ENCODE results near the gene CNN2.

CNN2 gene

DNA sequence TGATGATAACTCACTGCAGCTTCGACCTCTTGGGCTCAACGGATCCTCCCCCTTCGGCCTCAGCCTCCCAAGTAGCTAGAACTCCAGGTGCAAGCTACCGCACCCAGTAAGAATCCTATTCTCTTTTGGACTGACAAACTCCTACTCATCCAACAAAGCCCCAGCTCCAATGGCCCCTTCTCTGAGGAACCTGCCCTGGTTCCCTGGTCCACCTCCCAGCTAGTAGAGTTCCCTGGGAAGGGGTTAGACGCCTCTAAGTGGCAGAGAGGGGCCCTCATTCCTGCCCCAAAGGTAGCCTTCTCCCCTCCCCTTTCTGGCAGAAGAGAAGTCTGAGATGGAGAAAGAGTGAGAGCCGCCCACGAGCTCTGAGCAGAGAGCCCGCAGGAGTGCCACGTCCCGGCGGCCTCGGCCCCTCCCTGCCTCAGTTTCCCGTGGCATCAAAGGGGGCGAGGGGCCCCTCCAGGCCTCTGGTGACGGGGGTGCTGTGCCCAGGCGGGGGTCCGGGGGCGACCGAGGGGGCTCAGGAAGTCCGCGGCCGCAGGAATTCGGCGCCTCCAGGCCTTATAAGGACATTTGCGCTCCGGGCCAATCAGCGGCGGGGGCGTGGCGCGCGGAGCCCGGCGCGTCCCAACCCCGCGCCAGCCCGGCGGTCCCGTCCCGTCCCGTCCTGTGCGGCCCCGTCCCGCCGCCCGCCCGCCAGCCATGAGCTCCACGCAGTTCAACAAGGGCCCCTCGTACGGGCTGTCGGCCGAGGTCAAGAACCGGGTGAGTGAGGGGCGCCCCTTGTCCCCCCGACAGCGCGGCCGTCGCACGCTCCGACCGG, at the start of gene CNN2:
TSS of gene CNN2 (plus strand) at position 649 of the 823 bp plus-strand sequence. CDS start at position 703, 54 bp downstream.
- peak; percentile 65 to 67 for DNase-seq

DNA sequence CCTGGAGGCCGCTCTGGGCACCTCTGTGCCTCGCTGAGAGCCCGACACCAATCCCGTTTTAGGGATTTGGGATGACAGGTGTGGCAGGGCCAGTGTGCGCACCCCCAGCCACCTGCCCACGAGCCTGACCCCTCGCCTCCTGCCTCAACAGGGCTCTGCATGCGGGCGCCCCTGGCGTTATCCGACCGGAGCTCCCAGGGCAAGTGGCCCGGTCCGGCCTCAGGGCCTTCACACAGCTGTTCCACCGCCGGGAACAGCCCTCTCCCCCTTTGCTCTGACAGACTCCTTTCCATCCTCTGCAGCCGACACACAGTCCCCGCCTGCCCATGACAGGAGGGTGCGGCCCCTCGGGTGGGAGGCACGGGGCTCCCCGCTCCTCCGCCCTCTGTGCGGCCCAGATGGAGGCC, 49.3 kb upstream of the CNN2 start:
- no peak for DNase-seq

DNA sequence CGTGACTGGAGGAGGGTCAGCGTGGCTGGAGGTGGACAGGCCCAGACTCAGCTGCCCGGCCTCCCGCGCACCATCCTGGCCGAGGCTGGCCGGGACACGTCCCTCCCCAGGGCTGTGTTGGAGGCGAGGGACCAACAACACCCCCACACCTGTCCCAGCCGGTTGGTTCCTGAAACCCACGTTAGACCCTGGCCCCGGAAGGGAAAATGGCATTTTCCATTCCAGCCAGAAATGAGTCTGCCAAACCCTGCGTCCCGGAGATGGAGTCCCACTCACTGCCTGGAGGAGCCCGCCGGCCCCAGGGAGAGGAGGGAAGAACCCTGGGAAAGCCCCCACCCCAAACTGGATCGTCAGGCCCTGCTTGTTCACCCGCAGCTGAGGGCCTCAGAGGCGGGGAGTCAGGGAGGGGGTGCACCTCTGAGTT, 47.1 kb upstream of the CNN2 start:
- DNase-seq, result no peak

DNA sequence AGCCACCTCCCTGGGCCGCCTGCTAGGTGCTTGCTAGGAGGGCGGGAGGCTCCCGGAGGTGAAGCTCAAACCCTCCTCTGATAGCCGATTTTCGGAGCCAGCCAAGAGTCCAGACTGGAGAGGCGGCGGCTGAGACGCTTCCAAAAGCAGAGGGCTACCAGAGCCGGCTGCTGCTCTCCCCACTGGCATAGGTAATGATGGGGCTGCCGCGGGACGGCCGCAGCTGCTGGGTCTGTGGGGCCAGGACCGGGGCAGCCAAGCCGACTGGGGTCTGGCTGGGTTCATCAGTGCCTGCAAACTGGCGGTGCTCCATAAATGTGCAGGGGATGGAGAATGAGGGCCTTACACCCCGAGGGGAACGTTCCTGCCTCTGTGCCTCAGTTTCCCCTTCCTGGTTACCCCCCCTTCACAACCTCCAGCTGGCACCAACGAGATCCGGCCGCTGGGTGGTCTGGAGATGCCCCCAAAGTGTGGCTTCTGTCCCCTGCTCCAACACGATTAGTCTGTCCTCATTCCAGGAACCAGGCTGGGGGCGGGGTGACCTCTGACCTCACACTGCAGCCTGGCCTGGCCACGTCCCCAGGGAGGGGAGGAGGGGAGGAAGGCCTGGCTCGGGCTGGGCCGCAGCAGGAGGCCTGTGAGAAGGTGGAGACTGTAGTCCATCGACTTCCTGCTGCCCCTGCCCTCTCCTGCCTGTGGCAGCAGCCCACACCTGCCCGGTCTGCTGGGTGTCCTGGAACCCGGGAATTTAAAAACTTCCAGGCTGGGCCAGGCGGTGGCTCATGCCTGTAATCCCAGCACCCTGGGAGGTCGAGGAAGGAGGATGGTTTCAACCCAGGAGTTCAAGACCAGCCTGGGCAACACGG, 46.0 kb upstream of the CNN2 start:
- no peak for DNase-seq

DNA sequence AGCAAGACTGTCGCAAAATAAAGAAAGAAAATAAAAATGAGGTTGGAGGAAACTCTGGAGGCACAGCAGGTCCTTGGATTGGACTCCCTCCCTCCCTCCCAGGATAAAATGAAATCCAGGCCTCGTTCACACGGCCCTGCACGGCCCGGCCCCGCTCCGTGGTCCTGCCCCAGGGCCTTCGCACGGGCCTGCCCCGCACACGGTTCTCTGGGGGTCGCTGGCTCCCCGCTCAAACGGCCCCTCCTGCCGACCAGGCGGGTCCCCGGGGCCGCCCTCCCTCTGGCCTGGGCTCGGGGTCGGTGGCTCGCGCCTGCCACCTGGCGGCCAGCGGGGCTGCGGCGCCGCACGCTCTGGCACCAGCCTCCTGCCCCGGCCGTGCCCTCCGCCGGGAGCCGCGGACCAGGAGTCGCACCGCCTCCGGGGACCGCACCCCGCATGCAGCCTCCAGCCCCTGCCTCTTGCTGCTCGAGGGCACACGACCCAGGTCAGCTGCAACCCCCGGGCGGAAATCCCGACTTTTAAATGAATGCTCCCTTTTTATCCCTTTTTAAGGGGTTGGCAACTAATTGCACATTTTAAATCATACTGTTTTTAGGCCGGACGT, 43.7 kb upstream of the CNN2 start:
- DNase-seq, result peak; percentile 74 to 87

DNA sequence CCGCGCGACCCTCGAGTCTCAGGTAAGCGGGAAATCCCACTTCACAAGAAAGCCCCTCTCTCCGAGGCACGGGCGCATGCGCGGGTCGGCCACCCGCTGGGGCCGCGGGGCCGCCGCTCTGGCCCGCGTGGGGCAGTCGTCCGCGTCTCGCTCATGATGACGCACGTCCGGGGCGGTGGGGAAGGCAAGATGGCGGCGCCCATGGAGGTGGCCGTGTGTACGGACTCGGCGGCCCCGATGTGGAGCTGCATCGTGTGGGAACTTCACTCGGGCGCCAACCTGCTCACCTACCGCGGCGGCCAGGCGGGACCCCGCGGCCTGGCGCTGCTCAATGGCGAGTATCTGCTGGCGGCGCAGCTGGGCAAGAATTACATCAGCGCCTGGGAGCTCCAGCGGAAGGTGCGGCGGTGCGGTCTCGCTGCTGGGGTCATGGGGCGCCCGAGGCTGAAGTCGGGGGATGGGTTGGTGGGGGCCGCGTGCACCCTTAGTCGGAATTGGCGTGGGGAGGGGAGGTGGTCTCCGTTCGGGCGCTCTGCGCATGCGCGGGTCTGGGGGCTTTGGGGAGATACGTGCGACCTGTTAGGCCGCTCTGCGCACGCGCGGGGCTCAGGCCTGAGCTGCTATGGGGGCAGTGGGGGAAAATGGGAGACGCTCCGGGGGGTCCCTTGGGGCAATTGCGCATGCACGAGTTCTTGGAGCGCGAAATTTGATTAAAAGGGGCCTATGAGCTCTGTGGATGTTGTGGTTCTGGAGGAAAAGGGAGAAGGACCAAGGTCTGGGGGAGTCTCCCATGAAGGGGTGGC, 42.0 kb upstream of the CNN2 start, which contains the start of gene WDR18:
TSS of gene WDR18 (plus strand) at position 181 of the 803 bp plus-strand sequence. CDS start at position 190, 9 bp downstream.
- DNase-seq, result peak; percentile 86 to 88

DNA sequence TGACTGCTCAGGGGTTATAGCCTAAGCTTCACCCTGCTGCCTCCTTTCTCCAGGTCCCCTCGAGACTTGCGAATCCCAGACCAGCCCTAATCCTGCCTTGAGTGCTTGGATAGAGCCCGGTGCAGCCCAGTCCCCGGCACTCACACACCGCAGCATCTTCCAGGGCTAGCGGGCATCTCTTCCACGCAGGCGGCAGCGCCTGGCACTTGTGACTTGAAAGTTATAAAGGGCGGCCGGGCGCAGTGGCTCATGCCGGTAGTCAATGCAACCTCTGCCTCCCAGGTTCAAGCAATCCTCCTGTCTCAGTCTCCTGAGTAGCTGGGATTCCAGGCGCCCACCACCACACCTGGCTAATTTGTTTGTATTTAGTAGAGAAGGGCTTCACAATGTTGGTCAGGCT, 40.3 kb upstream of the CNN2 start:
- DNase-seq, result no peak

DNA sequence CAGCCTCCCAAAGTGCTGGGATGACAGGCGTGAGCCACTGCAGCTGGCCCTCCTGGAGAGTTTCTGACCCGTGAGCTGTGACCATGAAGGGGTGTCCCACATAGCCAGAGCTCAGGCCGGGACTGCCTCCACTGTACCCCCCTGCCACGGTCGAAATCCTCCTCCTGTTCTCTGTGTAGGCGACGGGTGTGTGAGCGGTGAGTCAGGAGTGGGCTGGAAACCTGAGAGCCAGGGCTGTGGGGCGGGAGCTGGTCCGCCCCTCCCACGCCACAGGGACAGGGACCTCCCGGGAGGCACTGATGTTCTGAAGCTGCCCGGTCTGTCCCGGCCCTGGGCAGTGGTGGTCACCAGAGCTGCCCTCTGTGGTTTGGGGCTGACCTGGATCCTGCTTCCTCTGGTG, 38.3 kb upstream of the CNN2 start:
- DNase-seq, result no peak

DNA sequence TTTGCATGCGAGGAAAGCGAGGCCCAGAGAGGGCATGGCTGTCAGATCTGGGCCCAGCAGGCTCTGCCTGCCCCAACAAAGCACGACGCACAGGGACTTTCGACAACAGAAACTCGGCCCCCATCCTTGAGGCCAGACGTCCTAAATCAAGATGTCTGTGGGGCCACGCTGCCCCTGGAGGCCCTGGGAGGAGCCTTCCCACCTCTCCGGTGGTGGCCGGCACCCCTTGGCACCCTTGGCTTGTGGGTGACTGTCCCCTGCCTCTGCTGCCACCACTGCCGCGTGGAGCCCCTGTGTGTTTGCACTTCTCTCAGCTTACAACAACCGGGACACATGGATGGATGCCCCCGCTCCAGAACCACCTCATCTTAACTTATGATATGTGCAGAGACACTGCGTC, 37.9 kb upstream of the CNN2 start:
- DNase-seq, result no peak

DNA sequence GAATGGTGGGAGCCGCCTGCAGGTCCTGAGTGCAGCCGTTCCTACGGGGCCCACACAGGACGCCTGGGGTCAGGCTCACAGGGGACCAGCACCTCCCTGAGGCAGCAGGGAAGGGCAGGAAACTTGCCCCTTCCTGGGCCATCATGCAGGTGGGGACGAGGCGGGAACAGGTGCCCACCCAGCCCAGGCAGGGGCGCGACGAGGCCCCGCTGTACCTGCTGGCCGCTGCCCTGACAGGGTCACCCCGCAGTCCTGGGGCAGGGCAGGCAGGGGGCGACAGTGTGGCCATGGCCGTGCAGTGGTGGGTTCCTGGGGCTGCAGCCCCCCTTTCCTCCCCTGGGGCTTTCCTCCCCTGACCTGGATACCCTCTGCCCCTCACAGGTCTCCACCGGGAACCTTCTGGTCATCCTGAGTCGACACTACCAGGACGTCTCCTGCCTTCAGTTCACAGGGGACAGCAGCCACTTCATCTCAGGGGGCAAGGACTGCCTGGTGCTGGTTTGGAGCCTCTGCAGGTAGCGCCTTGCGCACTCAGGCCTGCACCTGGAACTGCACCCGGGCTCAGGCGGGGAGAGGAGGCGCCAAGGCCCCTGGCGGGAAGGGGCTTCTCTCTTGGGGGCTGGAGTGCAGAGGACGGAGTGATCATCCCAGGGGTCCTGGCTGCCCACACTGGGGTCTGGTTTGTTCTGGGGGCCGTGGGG, 36.9 kb upstream of the CNN2 start:
- no peak for DNase-seq

DNA sequence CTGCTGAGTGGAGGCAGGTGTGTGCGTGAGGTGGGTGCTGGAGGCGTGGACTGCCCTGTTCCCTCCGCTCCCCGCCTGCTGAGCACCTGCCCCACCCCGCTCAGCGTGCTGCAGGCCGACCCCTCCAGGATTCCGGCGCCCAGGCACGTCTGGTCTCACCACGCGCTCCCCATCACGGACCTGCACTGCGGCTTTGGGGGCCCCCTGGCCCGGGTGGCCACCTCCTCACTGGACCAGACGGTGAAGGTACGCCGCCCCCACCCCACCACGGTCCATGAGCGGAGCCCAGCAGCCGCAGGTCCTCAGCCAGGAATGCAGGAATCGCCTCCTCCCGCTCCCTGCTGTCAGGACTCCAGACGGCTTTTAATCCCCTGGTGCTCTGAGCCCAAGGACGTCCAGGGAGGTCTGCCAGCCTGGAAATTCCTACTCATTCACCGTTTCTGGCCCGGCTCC, 36.3 kb upstream of the CNN2 start:
- DNase-seq, result no peak

DNA sequence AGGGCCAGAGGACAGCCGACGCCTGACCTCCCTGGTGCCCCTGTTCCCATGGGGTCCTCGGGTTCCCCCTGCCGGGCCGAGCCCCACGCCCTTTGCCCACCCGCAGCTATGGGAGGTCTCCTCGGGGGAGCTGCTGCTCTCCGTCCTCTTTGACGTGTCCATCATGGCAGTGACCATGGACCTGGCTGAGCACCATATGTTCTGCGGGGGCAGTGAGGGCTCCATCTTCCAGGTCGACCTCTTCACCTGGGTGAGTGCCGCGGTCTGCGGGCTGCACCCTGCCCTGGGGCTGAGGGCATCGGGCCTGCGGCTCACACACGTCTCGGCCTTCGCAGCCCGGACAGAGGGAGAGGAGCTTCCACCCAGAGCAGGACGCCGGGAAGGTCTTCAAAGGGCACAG, 35.7 kb upstream of the CNN2 start:
- DNase-seq, result no peak

DNA sequence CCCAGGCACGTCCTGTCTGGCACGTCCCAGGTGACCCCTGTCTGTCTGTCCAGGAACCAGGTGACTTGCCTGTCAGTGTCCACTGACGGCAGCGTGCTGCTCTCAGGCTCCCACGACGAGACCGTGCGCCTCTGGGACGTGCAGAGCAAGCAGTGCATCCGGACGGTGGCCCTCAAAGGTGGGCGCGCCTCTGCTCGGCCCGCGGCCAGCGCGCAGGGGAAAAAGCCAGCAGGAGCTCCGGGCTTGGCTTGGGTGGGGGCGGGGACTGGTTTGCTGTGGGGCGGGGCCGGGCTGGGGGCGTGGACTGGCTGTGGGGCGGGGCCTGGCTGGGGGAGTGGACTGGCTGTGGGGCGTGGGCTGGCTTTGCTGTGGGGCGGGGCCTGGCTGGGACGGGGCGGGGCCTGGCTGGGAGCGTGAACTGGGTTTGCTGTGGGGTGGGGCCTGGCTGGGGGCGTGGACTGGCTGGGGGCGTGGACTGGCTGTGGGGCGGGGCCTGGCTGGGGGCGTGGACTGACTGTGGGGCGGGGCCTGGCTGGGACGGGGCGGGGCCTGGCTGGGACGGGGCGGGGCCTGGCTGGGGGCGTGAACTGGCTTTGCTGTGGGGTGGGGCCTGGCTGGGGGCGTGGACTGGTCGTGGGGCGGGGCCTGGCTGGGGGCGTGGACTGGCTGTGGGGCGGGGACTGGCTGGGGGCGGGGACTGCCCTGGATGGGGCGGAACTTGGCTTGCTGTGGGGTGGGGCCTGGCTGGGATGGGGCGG, 35.1 kb upstream of the CNN2 start:
- DNase-seq, result peak; percentile 59 to 75

DNA sequence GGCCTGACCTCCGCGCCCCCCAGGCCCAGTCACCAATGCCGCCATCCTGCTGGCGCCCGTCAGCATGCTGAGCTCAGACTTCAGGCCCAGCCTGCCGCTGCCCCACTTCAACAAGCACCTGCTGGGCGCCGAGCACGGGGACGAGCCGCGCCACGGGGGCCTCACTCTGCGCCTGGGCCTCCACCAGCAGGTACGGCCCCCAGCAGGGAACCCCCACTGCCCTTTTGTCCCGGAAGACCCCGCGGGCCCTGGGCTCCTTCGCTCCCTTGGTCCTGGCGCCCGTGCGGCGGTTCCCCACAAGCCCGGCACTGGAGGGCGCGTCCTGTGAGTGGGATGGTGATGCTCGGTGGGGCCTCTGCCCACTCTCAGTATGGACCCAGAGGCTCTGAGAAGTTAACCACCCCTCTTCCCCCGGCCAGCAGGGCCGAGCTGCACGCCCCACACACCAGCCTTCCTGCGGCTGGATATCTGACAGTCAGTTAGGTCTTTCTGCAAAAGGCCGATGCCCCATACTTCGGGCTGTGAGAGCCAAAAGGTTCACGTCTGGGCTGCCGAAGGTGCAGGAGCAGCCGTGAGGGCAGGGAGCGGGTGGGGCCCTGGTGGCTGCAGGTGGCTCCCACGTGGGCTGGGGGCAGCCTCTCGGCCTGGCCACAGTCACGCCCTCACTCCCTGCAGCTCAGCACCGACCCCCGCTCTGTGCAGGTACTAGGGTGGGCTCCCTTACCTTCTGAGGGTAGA, 34.3 kb upstream of the CNN2 start:
- no peak for DNase-seq

DNA sequence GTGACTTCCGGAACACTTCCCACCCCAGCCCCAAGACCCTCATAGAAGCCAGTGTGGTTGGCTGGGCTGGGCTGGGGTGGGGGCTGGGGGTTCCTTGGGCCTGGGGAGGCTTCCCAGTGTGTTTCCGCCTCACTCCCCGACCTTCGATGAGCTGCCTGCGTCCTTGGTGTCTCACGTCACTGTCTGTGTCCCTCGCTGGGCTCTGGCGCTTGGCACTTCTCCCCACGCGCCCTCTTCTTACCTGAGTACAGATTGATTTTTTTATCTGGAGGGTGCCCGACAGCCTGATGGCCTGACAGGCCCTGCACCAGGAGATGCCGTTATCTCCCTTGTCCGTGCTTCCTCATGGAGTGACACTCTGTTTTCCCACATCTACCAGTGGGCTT, 33.7 kb upstream of the CNN2 start:
- DNase-seq, result no peak

DNA sequence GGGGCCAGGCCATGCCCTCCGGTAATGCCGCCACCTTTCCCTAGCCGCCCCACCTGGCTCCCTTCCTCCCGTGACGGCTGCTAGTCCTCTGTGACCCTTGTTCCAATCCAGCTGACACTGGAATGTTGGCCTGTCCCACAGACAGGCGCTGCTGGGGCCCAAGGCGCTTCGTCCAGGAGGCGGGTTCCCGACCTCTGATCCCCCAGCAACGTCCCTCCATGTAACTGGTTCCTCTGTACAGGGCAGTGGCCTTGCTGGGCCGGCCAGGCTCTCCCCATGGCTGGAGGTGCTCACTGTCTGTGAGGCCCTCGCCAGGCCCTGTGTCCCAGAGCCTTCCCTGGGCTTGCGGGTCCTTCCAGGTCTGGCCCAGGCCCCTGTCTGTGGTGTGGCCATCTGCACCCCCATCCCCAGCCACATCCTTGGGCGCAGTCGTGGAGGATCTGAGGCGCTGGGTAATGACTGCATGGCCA, 33.0 kb upstream of the CNN2 start:
- DNase-seq, result no peak

DNA sequence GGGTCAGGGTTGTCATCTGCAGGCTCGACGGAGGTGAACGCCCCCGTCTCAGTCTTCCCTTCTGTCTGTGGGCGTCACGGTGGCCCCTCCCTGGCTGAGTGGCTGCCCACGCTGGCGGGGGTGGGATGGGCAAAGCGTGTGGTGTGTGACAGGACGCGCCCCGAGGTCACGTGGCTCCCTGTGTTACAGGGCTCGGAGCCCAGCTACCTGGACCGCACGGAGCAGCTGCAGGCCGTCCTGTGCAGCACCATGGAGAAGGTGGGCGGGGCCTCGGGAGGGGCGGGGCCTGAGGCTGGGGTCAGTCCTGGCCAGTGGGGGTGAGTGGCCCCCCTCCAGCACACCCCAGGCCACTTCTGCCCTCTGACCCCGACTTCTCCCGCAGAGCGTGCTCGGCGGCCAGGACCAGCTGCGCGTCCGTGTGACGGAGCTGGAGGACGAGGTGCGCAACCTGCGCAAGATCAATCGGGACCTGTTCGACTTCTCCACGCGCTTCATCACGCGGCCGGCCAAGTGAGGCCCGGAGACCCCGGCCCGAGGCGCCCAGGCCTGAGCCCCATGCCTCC, 32.5 kb upstream of the CNN2 start:
- DNase-seq, result no peak

DNA sequence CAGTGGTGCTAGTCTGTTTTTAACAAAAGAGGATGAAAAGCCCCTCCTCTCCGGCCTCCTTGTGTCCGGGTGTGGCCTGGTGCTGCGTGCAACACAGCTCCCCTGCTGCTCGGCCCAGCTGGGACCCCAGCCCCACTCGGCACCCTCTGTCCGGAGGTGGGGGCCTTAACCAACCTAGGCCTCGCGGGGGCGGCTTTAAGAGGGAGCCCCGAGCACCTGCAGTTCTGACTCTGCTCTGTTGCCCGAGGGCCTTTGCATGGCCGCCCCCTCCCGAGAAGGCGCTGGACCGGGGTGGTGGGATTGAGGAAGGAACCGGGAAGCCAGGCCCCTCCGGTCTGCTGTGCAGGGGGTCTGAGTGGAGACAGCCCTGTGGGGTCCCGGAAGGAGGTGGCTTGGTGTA, 31.9 kb upstream of the CNN2 start:
- no peak for DNase-seq

DNA sequence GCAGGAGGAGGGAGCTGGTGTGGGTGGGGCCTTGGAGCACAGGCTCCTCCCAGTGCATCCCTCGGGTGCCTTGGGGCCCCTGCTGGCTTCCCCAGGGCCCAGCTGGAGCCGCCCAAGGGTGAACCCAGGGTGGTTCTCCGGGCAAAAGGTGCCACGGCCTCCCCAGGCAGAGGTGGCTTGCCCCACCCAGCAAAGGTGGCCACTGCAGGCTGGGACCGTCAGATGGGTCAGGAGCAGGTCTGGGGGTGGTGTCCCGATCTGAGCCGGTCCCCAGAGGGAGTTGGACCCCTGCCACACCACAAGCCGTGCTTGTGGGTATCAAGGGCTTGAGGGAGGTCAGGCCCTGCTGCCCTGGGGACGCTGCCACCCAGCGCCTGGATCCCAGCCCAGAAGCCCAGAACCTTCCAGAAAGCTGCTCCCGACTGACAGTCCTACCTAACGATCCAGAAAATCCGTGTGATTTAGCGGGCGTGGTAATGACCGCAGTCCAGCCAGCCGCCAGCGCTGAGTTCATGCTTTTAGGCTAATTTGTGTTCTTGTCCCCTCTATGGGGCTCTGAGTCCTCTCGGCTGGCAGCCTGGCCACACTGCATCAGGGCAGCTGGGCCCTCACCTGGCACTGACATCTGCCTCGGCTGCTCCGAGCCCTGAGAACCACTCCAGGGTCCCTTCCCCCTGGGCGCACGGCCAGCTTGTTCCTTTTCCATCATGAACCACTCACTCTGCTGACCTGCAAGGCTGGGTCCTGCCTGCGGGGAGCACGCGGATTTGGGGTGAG, 31.2 kb upstream of the CNN2 start:
- no peak for DNase-seq
